Measurements from ENCODE around the gene TBC1D30. TPM values are rescaled to one million over a fixed set of nuclear protein-coding genes. Genes with fewer than 3 reads are reported as not detected.

TBC1D30 gene
- total RNA-seq, 4 donors from 2014 or later, result 0.49 to 3.9 (median 3.1) TPM

DNA sequence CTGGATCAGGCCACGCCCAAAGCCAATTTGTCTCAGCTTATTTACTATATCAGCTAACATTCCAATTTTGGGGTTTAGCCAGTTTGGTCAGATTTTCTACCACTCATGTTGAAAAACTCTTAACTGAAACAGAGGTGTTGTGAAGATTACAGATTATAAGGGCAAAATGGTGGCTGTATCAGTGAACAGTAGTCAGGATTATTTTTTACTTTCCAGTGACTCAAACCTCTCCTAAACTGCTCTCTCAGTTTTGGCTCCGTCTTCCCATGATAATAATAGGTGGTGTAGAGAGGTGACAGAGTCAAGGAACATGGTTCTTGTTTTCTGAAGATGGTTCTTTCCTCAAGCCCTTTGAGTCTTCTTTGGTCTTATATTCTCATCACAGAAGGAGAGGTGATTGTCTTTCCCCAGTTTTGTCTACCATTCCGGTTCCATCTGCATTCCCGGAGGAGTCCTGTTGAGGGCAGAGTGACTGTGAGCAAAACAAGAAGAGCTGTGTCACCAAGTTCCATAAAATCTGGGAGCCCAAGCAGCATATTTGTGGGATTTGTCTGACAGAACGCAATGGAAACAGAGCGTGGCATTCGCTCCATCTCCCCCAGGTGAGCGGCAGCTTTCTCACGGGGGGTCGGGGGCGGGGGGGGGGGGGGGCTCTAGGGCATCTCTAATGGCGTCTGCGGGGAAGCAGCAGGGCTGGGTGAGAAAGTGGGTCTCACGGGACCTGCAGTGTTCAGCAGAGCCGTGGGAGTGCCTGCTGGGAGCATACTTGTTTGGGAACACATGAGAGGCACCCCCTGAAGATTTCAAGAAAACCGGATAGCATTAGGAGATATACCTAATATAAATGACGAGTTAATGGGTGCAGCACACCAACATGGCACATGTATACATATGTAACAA is 59.1 kb downstream of the TBC1D30 start:
- no peaks in the 10 kb centered on the region for H3K9me3 ChIP-seq
- WGBS, result 84% methylated on average over 17 of the region's 17 CpGs
- H3K4me3 ChIP-seq, result no peak overlapping the region
- no peak overlapping the region for H3K27ac ChIP-seq
- no peak for DNase-seq (ENCODE audit: low spot score in 2 of 2)
- no peaks in the 10 kb centered on the region for H3K4me1 ChIP-seq
- TF ChIP-seq CTCF (IDR thresholded peaks at IDR 0.05) (no peak), POLR2A (IDR thresholded peaks at IDR 0.05) (no peak), POLR2AphosphoS5 (IDR thresholded peaks at IDR 0.05) (no peak), EP300 (IDR thresholded peaks at IDR 0.05) (no peak)
- no peaks in the 10 kb centered on the region for H3K27me3 ChIP-seq
- no peaks in the 10 kb centered on the region for H3K36me3 ChIP-seq

GRCh38 chr12:64884164-64884542 is 59.7 kb downstream of the TBC1D30 start:
- no peaks in the 10 kb centered on the region for H3K9me3 ChIP-seq
- DNase-seq (ENCODE audit: low spot score in 2 of 2), result no peak
- no peaks in the 10 kb centered on the region for H3K36me3 ChIP-seq
- H3K27ac ChIP-seq, result no peak overlapping the region
- no peak overlapping the region for H3K4me3 ChIP-seq
- no peaks in the 10 kb centered on the region for H3K4me1 ChIP-seq
- no peaks in the 10 kb centered on the region for H3K27me3 ChIP-seq
- WGBS, result 95% methylated on average over 3 of the region's 3 CpGs
- TF ChIP-seq POLR2AphosphoS5 (IDR thresholded peaks at IDR 0.05) (no peak), POLR2A (IDR thresholded peaks at IDR 0.05) (no peak), CTCF (IDR thresholded peaks at IDR 0.05) (no peak), EP300 (IDR thresholded peaks at IDR 0.05) (no peak)

- H3K4me1 ChIP-seq, result no peaks in the 10 kb centered on the region
- H3K4me3 ChIP-seq, result no peak overlapping the region
- peaks cover 3% of the 10 kb centered on the region for H3K27me3 ChIP-seq
- no peaks in the 10 kb centered on the region for H3K9me3 ChIP-seq
- no peak overlapping the region for H3K27ac ChIP-seq
- WGBS, result 85% methylated on average over 3 of the region's 3 CpGs
- H3K36me3 ChIP-seq, result no peaks in the 10 kb centered on the region
- TF ChIP-seq POLR2A (IDR thresholded peaks at IDR 0.05) (no peak), POLR2AphosphoS5 (IDR thresholded peaks at IDR 0.05) (no peak), CTCF (IDR thresholded peaks at IDR 0.05) (no peak), EP300 (IDR thresholded peaks at IDR 0.05) (no peak)
- no peak for DNase-seq (ENCODE audit: low spot score in 2 of 2)
These were observed 60.3 kb downstream of the TBC1D30 start for GRCh38 chr12:64884728-64885127.

DNA sequence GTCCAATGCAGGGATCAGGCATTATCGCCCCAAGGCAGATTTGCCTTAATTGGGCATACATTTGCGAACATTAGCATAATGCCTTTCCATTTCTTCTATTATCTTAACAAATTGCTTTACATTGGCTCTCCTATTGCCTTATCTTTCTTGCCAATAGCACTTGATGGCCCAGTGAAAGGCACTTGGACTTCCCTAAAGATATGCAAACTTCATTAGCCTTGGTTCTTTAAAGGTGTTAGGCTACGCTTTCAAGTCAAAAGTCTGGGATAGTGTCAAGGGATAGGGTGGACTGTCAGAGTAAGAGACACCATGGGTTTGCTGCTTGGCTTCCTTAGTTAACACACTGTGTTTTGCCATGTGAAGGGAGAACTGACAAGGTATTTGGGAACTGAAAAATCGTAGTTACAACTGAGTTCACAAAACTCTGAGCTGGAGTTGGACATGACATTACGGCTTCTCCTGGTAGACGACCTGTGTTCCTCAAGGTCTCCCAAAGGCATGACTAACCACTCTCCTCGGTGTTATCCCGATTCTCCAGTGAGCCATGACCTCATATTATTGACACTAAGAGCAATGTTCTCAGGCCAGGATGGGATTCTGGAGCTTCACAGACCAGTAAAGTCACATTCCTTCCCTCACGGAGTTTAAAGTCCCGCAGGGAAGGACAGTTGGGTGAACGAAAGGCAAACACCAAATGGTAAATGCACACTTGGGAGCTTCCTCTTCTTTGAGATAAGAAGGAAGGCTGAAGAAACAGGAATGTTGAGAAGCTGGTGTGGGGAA is 65.2 kb downstream of the TBC1D30 start:
- no peak overlapping the region for H3K27ac ChIP-seq
- DNase-seq (ENCODE audit: low spot score in 2 of 2), result no peak
- peaks cover 7% of the 10 kb centered on the region for H3K27me3 ChIP-seq
- H3K4me1 ChIP-seq, result no peaks in the 10 kb centered on the region
- H3K9me3 ChIP-seq, result no peaks in the 10 kb centered on the region
- TF ChIP-seq POLR2AphosphoS5 (IDR thresholded peaks at IDR 0.05) (no peak), EP300 (IDR thresholded peaks at IDR 0.05) (no peak), CTCF (IDR thresholded peaks at IDR 0.05) (no peak), POLR2A (IDR thresholded peaks at IDR 0.05) (no peak)
- no peak overlapping the region for H3K4me3 ChIP-seq
- WGBS, result 67% methylated on average over 11 of the region's 11 CpGs
- H3K36me3 ChIP-seq, result no peaks in the 10 kb centered on the region

- 62% methylated on average over 6 of the region's 6 CpGs for WGBS
- H3K9me3 ChIP-seq, result no peaks in the 10 kb centered on the region
- no peak overlapping the region for H3K4me3 ChIP-seq
- TF ChIP-seq CTCF (IDR thresholded peaks at IDR 0.05) (peak; percentile 42 to 57), EP300 (IDR thresholded peaks at IDR 0.05) (no peak)
- no peak for DNase-seq (ENCODE audit: low spot score in 2 of 2)
- no peaks in the 10 kb centered on the region for H3K36me3 ChIP-seq
- no peaks in the 10 kb centered on the region for H3K4me1 ChIP-seq
- no peak overlapping the region for H3K27ac ChIP-seq
- peaks cover 7% of the 10 kb centered on the region for H3K27me3 ChIP-seq
These were observed 66.5 kb downstream of the TBC1D30 start for GRCh38 chr12:64890873-64891468.

All from suprapubic skin (tissue), 4 donors.